Inferior parietal cortex (tissue), 1 donor: ENCODE results near the gene CHKB.
A peak's percentile ranks its signal among the peaks of the same experiment; 100 is the strongest.
"Not testable (repeated sequence)": the region's sequence is repeated elsewhere in the genome, so short reads cannot be mapped to it uniquely, and the experiment has no call there.

Experiments used
- DNase-seq: peaks from one replicate; pipeline ENCODE4 v3.0.0-alpha.2; 2016; ENCODE audit errors: extremely low spot score

CHKB gene

GRCh38 chr22:50582493-50583293 lies at the start of gene CHKB:
Gene CHKB, minus strand, starts transcription at chr22:50582849. Its CDS starts 68 bp downstream, at chr22:50582781.
- peak; percentile 97 for DNase-seq

GRCh38 chr22:50630376-50630775 lies 47.7 kb upstream of the CHKB start:
- no peak for DNase-seq

DNA sequence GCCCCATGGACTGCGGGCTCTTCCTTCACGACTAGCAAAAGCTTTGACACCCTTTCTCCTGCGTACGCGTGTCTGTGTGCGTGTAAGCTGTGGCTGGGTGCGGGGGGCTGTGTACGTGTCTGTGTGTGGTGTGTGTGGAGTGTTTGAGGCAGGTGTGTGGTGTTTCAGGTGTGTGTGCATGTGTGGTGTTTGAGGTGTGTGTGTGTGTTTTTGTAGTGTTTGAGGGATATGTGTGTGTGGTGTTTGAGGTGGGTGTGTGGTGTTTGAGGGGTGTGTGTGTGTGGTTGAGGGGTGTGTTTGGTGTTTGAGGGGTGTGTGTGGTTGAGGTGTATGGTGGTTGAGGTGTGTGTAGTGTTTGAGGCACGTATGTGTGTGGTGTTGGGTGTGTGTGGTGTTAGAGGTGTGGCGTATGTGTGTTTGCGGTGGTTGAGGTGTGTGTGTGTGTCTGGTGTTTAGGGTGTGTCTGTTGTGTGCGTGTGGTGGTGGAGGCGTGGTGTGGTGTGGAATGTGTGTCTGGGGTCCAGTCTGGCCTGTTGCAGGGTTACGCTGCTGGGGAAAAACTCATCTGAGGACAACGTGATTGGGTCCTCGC lies 46.0 kb upstream of the CHKB start:
- DNase-seq: no peak

DNA sequence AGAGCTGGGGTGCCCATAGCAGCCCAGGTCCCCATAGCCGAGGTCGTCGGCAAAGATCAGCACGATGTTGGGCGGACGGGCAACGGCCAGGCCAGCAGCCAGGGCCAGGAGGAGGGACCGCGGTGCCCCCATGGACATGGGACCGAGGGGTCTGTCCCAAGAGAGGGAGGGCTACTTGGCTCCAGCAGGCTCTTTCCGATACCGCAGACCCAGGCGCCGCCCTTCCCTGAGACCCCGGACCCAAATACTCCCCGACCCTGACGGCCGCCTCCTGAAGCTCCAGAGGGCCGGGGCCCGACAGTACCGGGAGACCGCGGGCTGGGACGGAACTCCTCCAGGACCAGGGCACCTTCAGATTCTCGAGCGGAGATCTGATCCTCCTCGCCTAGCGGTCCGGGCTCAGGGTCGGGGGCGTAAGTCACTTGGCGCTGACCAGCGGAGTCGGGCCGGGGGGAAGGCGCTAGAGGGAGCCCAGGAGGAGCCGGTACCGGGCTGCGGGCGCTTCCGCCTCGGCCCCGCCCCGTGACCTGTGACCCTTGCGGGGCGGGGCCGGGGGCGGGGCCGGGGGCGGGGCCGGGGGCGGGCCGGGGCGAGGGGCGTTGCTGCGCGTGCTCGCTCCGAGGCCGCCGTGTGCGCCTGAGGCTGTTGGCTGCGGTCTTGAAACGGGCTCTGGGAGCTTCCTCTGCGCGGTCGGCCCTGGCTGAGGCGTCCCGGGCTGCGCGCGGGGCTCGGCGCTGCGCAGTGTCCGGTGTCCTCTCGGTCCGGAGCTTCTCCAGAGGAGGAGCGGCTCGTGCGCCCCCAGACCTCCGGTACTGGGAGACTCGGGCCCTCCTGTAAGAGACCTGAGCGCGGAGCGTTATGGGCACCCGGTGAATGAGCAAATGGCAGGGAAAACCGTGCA lies 45.2 kb upstream of the CHKB start, which contains the start of gene ARSA:
ARSA (minus strand) TSS at position 511 of the 901 bp plus-strand sequence; CDS start at position 138, 373 bp downstream.
- peak; percentile 62 for DNase-seq

GRCh38 chr22:50626850-50627641 lies 44.4 kb upstream of the CHKB start:
- no peak for DNase-seq

DNA sequence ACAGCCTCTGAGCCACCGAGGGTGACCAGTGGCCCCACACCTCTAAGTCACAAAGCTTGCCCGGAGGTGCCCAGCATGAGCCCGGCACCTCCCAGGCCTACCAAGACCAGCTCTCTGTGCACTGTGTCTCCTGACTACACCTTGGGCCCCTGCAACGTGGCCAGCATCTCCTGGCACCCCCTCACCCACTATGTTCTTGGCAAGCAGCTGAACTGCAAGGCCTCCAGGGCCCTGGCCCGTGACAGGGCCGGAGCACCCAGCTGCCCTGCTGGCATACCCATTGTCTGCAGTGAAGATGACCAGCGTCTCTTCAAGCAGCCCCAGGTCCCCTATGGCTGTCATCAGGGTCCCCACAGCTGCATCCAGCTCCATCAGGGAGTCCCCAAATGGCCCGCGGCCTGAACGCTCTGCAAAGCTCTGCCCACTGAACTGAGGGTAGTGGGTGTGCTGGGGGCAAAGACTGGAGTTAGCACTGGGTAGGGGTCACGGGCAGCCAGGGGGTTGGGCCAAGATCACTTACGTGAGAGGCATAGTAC lies 43.7 kb upstream of the CHKB start:
- no peak for DNase-seq

DNA sequence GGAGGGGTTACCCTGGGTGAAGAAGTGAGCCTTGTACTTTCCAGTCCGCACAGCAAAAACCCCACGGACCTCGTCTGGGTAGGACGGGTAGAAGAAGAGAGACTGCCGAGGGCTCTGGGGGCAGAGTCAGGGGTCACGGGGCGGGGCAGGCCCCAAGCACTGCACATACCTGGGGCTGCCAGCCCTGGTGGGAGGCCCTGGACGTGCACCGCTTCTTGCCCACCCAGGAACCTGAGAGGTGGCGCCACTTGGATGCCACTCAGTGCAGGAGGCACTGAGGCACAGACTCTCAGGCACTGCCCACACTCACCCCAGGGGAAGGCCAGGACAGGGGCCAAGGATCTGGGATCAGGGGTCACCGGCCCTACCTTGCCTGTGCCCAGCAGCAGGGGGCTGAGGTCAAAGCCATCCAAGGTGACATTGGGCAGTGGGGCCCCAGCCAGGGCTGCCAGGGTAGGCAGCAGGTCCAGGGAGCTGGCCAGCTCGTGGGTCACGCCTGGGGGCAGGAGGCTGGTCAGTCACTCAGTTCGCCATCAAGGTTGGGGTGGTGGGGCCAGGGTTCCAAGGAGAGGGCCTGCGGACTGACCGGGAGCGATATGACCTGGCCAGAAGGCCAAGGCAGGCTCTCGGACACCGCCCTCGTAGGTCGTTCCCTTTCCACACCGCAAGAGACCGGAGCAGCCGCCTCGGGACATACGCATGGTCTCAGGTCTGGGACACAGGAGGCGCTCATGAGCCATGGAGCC lies 43.1 kb upstream of the CHKB start:
- no peak for DNase-seq

GRCh38 chr22:50625131-50625567 lies 42.5 kb upstream of the CHKB start:
- no peak for DNase-seq

GRCh38 chr22:50624347-50625130 lies 41.9 kb upstream of the CHKB start:
- no peak for DNase-seq

- no peak for DNase-seq
Measured at GRCh38 chr22:50622723-50623327, 40.2 kb upstream of the CHKB start.

DNA sequence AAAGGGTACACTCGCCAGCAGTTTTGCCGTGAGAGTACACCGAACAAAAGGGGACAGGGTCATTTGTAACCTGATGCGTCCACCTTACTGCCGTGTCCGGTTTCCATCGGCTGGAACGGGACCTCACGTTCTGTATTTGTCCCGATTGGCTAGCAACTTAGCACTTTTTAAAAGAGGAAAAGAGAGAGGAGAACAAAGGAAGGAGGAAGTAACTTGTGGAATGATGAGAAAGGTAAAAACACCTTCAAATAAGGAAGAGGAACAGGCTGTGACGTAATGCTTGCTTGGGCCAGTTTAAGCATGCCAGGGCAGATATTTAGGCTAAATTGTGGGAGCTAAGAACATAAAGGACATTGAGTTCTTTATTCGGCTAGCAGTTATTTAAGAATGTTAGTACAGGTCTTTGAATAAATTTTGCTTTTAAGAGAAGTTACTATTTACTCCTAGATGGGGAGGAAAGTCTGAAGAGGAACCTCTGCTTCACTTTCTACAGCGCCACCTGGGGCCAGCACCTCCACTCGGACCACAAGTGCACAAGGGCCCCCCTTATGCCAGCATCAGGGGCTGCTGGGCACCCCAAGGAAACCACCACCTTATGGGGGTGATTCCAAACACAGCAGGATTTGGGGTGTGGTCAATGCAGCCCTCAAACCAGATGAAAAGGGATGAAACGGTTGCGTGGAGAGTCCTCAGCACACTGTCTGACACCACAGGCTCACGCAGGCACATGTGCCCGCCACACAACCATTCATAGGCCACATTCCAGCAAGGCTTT lies 39.5 kb upstream of the CHKB start:
- DNase-seq: no peak

DNA sequence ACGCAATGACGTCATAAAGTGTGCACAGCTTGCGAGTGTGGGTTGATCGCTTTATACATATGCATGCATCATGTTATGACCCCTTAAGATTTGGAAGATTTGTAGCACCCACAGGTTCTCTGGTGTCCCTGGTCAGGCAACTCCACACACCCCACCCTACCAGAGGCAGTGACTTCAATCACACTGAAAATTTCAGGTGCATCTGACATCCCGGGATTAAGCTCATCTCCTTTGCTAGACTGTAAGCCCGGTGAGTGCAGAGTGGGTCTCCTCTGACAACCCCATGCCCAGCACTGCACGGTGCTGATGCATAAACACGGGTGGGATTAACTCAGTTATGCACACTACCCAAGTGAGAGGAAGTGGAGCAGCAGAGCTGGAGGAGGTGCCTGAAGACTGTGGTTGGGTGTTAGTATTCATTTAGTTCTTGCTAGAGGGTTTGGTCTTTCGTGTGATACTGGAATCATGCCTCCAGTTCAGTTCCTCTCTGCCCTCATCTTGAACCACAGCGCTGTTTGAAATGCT lies 38.8 kb upstream of the CHKB start:
- no peak for DNase-seq

GRCh38 chr22:50620593-50621355 lies 38.1 kb upstream of the CHKB start:
- DNase-seq: peak; percentile 86

DNA sequence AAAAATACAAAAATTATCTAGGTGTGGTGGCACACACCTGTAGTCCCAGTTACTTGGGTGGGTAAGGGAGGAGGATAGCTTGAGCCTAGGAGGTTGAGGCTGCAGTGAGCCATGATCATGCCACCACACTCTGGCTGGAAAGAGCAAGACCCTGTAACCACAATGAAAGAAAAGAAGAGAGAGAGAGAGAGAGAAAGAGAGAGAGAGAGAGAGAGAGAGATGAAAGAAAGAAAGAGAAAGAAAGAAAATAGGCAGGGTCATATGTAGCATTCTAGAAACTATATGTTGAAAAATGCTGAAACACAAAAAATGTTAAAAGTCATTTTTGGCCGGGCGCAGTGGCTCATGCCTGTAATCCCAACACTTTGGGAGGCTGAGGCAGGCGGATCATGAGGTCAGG lies 31.6 kb upstream of the CHKB start:
- not testable (repeated sequence) for DNase-seq

DNA sequence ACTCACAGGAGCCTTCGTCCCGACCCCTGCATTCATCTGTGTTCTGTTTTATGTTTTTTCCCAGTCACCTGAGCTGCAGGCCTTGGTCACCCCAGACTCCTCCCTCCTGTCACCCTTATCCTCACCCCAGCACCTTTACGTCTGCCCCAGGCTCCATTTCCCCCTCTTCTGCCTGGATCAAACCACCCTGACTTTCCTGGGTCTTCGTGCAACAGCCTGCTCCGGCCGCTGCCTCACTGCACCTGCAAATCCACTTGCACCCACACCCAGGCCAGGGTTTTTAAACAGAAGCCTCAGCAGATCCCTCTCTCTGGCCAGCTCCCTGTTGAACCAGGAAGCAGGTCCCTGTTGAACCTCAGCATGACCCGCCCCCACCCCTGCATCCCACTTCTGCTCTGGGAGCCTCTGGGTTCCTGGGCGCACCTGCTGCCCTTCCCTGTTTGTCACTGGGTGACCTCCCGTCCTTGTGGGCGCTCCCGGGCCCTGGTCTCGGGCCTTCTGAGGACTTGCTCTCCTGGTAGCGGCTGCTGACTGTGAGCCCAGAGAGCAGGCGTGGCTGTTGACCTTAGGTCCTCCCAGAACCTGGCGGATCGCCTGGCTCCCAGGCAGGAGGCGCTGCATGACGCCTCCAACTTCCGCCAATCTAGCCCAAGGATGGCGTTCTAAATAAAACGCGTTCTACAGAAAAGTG lies 30.8 kb upstream of the CHKB start:
- no peak for DNase-seq

- no peak for DNase-seq
Measured at GRCh38 chr22:50612528-50613221, 30.0 kb upstream of the CHKB start.
